BJ (cell line): ENCODE results near the gene IGFBP6. TPM values are rescaled to one million over a fixed set of nuclear protein-coding genes. Genes with fewer than 3 reads are reported as not detected.

Experiments
- CTCF ChIA-PET: fragments of 350-600 bp; formaldehyde crosslinking; extraction: SDS; loops from one replicate; lab custom pipeline; 2021; ENCODE audit warnings: antibody characterized with exemption, inconsistent platforms; lab: Yijun Ruan, JAX
- POLR2A ChIA-PET: fragments of 300-600 bp; sonication (Branson Sonifier 250); formaldehyde crosslinking; extraction: SDS; loops from one replicate; lab custom pipeline; 2021; ENCODE audit warnings: antibody characterized with exemption; lab: Charles Lee
- DNase-seq: peaks from one replicate; pipeline ENCODE4 v3.0.0-alpha.2; 2011; ENCODE audit warnings: low read depth
- H3K27me3 ChIP-seq: 2 replicates; pipeline ENCODE4 v1.6.0; 2011; ENCODE audit warnings: low read length; ENCODE audit not compliant: control insufficient read depth, insufficient read depth
- H3K36me3 ChIP-seq: 2 replicates; pipeline ENCODE4 v1.5.1; 2011; ENCODE audit warnings: low read length; ENCODE audit not compliant: control insufficient read depth, insufficient read depth
- H3K4me3 ChIP-seq: 2 replicates; pipeline ENCODE4 v1.5.1; 2011; ENCODE audit warnings: low read depth, mild to moderate bottlenecking, control low read depth, low read length
- CTCF ChIP-seq: IDR thresholded peaks from 2 replicates; pipeline ENCODE4 v1.5.1; 2011; ENCODE audit warnings: low read depth, mild to moderate bottlenecking, control low read depth, inconsistent platforms, low read length, moderate library complexity; ENCODE audit not compliant: insufficient read depth
- polyA plus RNA-seq: library from polyadenylated mRNA; depleted of rRNA; stranded (reverse); fragments of >200 nt; gene quantifications from 2 replicates; pipeline ENCODE4 v1.2.3, GENCODE V29; 2011

The IGFBP6 gene
- polyA plus RNA-seq, 1 experiment = 860 TPM

- H3K27me3 ChIP-seq = no peaks in the 10 kb centered on the region
- ChIA-PET CTCF (interaction anchor here (1.5 to 15.7 kb wide), 3 partner anchors 16 to 101 kb away, joined by 7 to 416 read pairs (median 33); partner anchors contain the start of gene SPRYD3), POLR2A (interaction anchor here (1.1 kb wide), 1 partner anchor 15 kb away, joined by 5 read pairs; no protein-coding TSS in a partner anchor)
- peak overlapping the region; percentile 81 for H3K4me3 ChIP-seq
- H3K36me3 ChIP-seq = peaks cover 5% of the 10 kb centered on the region
- DNase-seq = peak; percentile 80
- TF ChIP-seq CTCF = no peak
These were observed 1.3 kb upstream of the IGFBP6 start for GRCh38 chr12:53096089-53096741.

DNA sequence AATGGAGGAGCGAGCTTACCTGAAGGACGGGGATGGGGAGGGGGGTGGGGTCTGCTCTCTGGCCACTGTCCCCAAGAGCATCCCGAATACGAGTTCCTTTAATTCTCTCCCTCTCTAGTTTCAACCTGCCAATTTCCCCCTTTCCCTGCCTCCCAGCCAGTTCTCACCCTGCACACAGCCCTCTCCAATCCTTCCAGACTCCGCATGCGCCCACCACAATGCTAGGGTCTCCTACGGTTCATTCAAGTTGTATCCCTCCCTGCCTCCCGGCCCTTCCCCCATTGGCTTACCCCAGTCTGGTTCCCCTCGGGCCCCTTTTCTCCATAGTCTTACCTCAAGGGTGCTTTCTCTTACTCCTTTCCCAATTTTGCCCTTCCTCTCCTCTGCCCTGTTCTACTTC, 708 bp upstream of the IGFBP6 start:
- peak overlapping the region; percentile 81 for H3K4me3 ChIP-seq
- no peak for TF ChIP-seq CTCF
- peaks cover 5% of the 10 kb centered on the region for H3K36me3 ChIP-seq
- DNase-seq = no peak
- no peaks in the 10 kb centered on the region for H3K27me3 ChIP-seq
- ChIA-PET CTCF (interaction anchor here (0.6 to 15.7 kb wide), 6 partner anchors 17 to 224 kb away, joined by 3 to 416 read pairs (median 18); partner anchors contain the start of gene SPRYD3), POLR2A (interaction anchor here (0.6 to 1.1 kb wide), 4 partner anchors 16 to 816 kb away, joined by 3 to 5 read pairs (median 4); partner anchors contain the start of gene SPRYD3)

DNA sequence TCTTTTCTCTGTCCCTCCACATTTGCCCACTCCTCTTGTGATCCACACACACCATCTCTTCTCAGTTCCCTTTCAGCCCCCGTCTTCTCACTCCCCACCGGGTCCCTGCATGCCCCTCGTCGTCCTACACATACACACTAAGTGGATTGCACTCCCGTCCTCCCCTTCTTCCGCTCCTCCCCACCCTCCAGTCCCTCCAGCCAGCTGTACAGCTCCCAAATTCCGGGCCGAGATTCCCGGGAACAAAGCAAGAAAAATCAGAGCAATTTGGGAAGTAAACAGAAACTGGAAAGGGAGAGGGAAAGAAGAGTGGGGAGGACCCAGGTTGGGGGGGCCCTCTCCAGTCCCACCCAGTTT, 282 bp upstream of the IGFBP6 start:
- DNase-seq = no peak
- no peak for TF ChIP-seq CTCF
- Histone ChIP-seq H3K36me3 (peaks cover 7% of the 10 kb centered on the region), H3K4me3 (peak overlapping the region; percentile 81), H3K27me3 (no peaks in the 10 kb centered on the region)
- ChIA-PET CTCF (interaction anchor here (0.6 to 15.7 kb wide), 6 partner anchors 18 to 224 kb away, joined by 3 to 416 read pairs (median 16); partner anchors contain the start of gene SPRYD3), POLR2A (interaction anchor here (0.6 to 1.0 kb wide), 4 partner anchors 14 to 816 kb away, joined by 3 to 5 read pairs (median 4); partner anchors contain the start of gene SPRYD3)

DNA sequence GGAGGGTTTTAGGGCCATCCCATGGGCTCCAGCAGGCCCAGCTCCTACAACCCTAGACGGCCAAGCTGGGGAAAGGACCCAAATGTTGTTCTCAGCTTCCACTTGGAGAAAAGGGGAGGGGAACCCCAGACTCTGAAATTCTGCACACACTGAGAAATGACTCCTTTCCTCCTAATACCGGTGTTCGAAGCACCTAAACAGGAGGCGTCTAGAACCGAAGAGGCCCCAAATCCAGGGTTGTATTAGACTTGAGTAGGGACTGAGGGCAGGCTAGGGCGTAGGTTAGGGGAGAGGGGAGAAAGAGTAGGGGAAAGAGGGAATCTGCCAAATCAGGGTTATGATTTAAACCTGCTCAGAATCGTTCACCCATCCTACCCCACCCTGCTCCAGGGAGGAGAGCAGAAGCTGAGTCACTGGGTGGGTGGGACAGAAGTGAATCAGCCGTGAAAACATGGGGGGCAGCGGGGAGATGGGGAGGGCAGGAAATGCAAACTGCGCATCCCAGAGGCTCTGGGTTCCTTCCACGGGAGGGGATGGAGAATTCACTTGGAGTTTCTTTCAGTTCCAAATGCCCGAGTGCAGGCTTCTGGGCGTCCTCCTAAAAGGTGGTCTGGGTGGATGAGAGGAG, 1.0 kb downstream of the IGFBP6 start:
- H3K4me3 ChIP-seq = peak overlapping the region; percentile 81
- POLR2A ChIA-PET = interaction anchor here (0.6 to 1.8 kb wide), 3 partner anchors 17 to 38 kb away, joined by 5 to 17 read pairs (median 6); no protein-coding TSS in a partner anchor
- H3K27me3 ChIP-seq = no peaks in the 10 kb centered on the region
- H3K36me3 ChIP-seq = peaks cover 8% of the 10 kb centered on the region
- CTCF ChIA-PET = interaction anchor here (0.6 to 15.7 kb wide), 22 partner anchors 11 to 224 kb away, joined by 3 to 416 read pairs (median 5); partner anchors contain the start of genes SPRYD3 and TNS2
- TF ChIP-seq CTCF = no peak
- no peak for DNase-seq
